GM12872 (cell line): ENCODE measurements around the gene SLC22A3.

Experiments used
- CTCF ChIP-seq: IDR thresholded peaks from 3 replicates; pipeline ENCODE4 v1.5.1; 2011; ENCODE audit warnings: low read depth, mild to moderate bottlenecking, low read length, moderate library complexity; ENCODE audit not compliant: insufficient read depth

The SLC22A3 gene

GRCh38 chr6:160312900-160313299 is 35.3 kb upstream of the SLC22A3 start:
- TF ChIP-seq CTCF, result no peak

GRCh38 chr6:160315310-160315709 is 32.9 kb upstream of the SLC22A3 start:
- no peak for TF ChIP-seq CTCF

DNA sequence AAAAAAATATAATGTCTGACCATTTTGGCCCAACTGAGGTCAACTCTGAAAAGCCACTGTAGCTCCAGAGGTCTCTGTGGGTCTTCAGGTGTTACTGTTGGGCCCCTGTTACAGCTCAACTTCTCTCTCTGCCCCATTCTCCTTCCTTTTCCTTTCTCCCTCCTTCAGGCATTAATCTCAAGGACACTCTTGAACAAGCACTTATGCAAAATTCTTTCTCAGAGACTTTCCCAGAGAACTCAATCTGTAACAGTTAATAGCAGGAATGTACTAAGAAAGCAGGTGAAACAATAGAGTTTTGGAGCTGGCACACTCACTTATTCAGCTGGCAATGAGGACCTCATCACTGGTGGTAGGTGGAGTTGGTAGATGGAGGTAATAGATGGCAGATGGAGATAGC is 31.9 kb upstream of the SLC22A3 start:
- TF ChIP-seq CTCF, result no peak

DNA sequence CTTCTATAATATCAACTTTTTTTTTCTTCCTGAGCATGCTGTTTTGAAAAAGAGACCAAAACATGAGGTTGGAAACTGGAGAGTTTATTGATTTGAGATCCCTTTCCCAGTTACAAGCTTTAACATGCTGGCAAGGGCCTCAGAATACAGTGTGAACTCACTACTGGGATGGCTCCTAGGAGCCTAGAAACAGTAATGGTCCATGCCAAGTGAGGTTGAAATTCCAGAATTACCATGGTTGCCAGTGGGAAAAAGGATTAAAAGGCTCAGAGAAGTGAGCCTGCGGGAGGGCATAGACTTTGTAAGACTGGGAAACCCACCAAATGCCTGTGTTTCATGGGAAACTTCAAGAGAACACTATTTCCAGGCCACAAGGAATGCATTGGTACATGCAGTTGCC is 28.9 kb upstream of the SLC22A3 start:
- no peak for TF ChIP-seq CTCF

DNA sequence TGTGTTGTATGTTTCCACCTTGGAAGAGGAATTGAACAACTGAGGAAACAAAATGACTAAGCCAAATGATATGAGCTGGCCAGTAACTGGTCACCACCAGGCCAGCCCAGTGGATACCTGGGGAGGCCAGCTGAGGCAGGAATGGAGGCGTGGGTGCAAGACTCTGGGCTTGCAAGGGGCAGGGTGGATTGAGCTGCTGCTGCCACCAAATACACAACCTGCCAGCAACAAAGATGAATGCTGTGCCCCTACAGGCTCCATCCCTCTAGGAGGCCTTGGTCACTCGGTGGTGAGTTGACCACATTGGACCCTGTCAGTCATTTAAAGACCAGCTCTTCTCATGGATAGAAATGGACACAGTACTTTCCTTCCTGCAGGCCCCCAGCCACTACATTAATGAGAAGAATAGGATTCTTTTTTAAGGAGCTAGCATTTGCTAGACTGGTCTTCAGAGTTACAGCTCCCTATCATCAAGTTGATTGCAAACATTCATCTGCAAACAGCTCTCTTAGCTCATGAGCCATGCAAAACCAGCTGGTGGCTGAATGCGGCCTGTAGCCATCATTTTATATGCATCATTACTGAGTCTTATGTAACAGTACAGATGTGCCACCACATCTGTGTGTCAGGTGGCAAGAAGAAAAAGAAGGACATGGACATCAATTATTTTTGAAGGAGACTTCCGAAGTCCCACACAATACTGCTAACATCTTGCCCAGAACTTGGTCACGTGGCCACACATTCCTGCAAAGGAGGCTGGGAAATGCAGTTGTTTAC is 26.3 kb upstream of the SLC22A3 start:
- no peak for TF ChIP-seq CTCF

DNA sequence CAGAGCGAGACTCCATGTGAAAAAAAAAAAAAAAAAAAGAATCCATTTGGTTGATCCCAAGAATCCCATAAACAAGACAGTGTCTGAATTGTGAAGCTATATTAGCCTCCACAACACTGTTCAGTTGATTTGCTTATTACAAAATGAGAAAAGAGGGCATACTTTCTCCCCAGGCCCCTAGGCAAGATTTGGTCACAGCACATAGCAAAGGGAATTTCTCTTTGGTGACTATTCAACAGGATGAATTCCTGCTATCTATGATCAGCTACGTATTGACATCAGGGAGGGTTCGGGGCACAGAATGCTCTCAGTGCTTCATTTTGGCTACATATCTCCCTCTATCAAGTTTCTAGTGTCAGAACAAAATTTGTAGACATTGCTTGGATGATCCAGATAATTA is 20.2 kb upstream of the SLC22A3 start:
- no peak for TF ChIP-seq CTCF

DNA sequence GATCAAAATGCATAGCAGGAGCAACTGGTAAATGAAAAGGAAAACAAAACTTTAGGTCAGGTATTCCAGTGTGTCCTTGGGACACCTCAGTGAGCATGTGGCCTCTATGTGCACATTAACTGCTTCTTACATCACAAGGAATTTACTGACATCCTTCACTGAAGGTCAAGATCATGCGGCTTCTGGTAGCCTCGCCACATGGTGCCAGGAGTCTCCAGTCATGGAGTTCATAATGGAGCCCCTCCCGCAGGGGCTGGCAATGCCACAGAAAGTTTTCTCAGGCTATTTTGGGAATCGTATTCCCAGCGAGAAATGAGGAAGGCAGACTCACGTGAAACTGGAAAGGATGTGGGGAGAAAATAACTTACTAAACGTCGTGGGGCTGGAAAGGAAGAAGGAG is 19.7 kb upstream of the SLC22A3 start:
- TF ChIP-seq CTCF, result no peak
